Transverse colon (tissue), 4 donors: ENCODE results near the gene ABCA4. TPM values are rescaled to one million over a fixed set of nuclear protein-coding genes. Genes with fewer than 3 reads are reported as not detected.

Source experiments
- DNase-seq: peaks from one replicate; pipeline ENCODE4 v3.0.0-alpha.2; 2019
- H3K27ac ChIP-seq, 4 donors: fragments of 200-600 bp; sonication (generic); 2 replicates each; pipeline ENCODE4 v1.5.1; 2016 to 2018; ENCODE audit warnings: inconsistent platforms in 4 of 4
- H3K27me3 ChIP-seq: fragments of 200-600 bp; sonication (generic); 2 replicates; pipeline ENCODE4 v1.5.1; 2017; ENCODE audit warnings: inconsistent platforms
- H3K36me3 ChIP-seq, 4 donors: fragments of 200-600 bp; sonication (generic); 2 replicates each; pipeline ENCODE4 v1.5.1; 2017 to 2019; ENCODE audit warnings: inconsistent platforms in 4 of 4
- H3K4me1 ChIP-seq, 4 donors: fragments of 200-600 bp; sonication (generic); 2 replicates each; pipeline ENCODE4 v1.5.1; 2017 to 2020; ENCODE audit warnings: inconsistent platforms in 4 of 4
- H3K4me3 ChIP-seq, 4 donors: fragments of 200-600 bp; sonication (generic); 1 replicate in 1 of 4; 2 replicates in 3 of 4; pipeline versions ENCODE4 v1.5.1 to v1.6.1; 2017 to 2019; ENCODE audit warnings: inconsistent platforms in 4 of 4
- H3K9me3 ChIP-seq, 2 donors: fragments of 200-600 bp; sonication (generic); 2 replicates each; pipeline ENCODE4 v1.5.1; 2017 to 2019; ENCODE audit warnings: inconsistent platforms in 2 of 2
- EP300 ChIP-seq: sonication (generic); formaldehyde crosslinking; IDR thresholded peaks from one replicate; pipeline ENCODE4 v1.6.1; 2017; ENCODE audit warnings: antibody characterized with exemption, low read depth
- POLR2A ChIP-seq: fragments of 450-650 bp; IDR thresholded peaks from one replicate; pipeline ENCODE4 v1.6.1; 2016; ENCODE audit warnings: antibody characterized with exemption, mild to moderate bottlenecking, moderate library complexity
- POLR2AphosphoS5 ChIP-seq, 3 donors: sonication (generic); formaldehyde crosslinking; IDR thresholded peaks; one replicate each; pipeline ENCODE4 v1.6.1; 2016; ENCODE audit warnings: antibody characterized with exemption in 3 of 3
- WGBS, 2 donors: methylation state at CpG; one replicate each; pipeline ENCODE4 v1.1.5; 2018; ENCODE audit warnings: low coverage in 1 of 2; 5-methylcytosine and 5-hydroxymethylcytosine counted together
- in situ Hi-C, 4 donors: fragments of 200-750 bp; cut with MboI; loops; one replicate each; pipeline versions ENCODE4 v1.15.0 to v1.15.1; 2017; ENCODE audit warnings: low sequenced_read_pairs in 3 of 4, low pct_ligation_motif_present in 1 of 4, low pct_unique_long_range_greater_than_20kb in 1 of 4
- intact Hi-C: fragments of 100-400 bp; cut with DNase I; formaldehyde crosslinking; loops from one replicate; pipeline ENCODE4 v1.15.1; 2023; ENCODE audit warnings: low total_unique reads
- total RNA-seq, 4 donors: library from RNA; depleted of rRNA; stranded (reverse); fragments of >200 nt; gene quantifications; one replicate each; pipeline ENCODE4 v1.1.0, GENCODE V29; 2016
- TF ChIP-seq, protein P1 (sequence below), 5 experiments: fragments of 200-600 bp in 3 of 5; fragments of 450-650 bp in 2 of 5; sonication (generic) in 3 of 5; IDR thresholded peaks; 1 replicate in 2 of 5; 2 replicates in 3 of 5; pipeline ENCODE4 v1.5.1; 2016 to 2017; ENCODE audit warnings: antibody characterized with exemption in 5 of 5, inconsistent platforms in 3 of 5, mild to moderate bottlenecking in 2 of 5, moderate library complexity in 1 of 5

ABCA4 gene
- total RNA-seq, 4 donors from 2014 or later: 0.16 to 0.55 TPM; not detected in 2

- H3K9me3 ChIP-seq: no peaks in the 10 kb centered on the region
- intact Hi-C loops (no loop called here), in situ Hi-C loops (no loop called here)
- H3K27me3 ChIP-seq: no peaks in the 10 kb centered on the region
- no peak for DNase-seq
- H3K4me1 ChIP-seq: peaks cover 0 to 38% (median 13%) of the 10 kb centered on the region in 4 donors
- H3K36me3 ChIP-seq: no peaks in the 10 kb centered on the region
- no peak overlapping the region for H3K4me3 ChIP-seq
- 89 to 93% methylated on average over 4 of the region's 4 CpGs for WGBS, 2 donors
- peak overlapping the region; percentile 68 to 81 (median 74) for H3K27ac ChIP-seq
- no peak for TF ChIP-seq EP300
- TF ChIP-seq, protein P1, sequence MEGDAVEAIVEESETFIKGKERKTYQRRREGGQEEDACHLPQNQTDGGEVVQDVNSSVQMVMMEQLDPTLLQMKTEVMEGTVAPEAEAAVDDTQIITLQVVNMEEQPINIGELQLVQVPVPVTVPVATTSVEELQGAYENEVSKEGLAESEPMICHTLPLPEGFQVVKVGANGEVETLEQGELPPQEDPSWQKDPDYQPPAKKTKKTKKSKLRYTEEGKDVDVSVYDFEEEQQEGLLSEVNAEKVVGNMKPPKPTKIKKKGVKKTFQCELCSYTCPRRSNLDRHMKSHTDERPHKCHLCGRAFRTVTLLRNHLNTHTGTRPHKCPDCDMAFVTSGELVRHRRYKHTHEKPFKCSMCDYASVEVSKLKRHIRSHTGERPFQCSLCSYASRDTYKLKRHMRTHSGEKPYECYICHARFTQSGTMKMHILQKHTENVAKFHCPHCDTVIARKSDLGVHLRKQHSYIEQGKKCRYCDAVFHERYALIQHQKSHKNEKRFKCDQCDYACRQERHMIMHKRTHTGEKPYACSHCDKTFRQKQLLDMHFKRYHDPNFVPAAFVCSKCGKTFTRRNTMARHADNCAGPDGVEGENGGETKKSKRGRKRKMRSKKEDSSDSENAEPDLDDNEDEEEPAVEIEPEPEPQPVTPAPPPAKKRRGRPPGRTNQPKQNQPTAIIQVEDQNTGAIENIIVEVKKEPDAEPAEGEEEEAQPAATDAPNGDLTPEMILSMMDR (IDR thresholded peaks at IDR 0.05): no peak
- no peak for TF ChIP-seq POLR2A
These were observed 27.6 kb downstream of the ABCA4 start for GRCh38 chr1:94093396-94093795.

GRCh38 chr1:94092210-94092613 is 28.7 kb downstream of the ABCA4 start:
- H3K27ac ChIP-seq: peak overlapping the region; percentile 23 to 71 (median 56)
- H3K4me3 ChIP-seq: no peak overlapping the region
- intact Hi-C loops: no loop called here
- no peaks in the 10 kb centered on the region for H3K27me3 ChIP-seq
- in situ Hi-C loops: no loop called here
- no peaks in the 10 kb centered on the region for H3K36me3 ChIP-seq
- 49 to 63% methylated on average over 2 to 4 of the region's 4 CpGs for WGBS, 2 donors
- H3K9me3 ChIP-seq: no peaks in the 10 kb centered on the region
- H3K4me1 ChIP-seq: peaks cover 0 to 38% (median 13%) of the 10 kb centered on the region in 4 donors
- DNase-seq: no peak
- TF ChIP-seq POLR2A (no peak), POLR2AphosphoS5 (IDR thresholded peaks at IDR 0.05) (no peak), EP300 (no peak)
- TF ChIP-seq, protein P1 (IDR thresholded peaks at IDR 0.05): no peak

DNA sequence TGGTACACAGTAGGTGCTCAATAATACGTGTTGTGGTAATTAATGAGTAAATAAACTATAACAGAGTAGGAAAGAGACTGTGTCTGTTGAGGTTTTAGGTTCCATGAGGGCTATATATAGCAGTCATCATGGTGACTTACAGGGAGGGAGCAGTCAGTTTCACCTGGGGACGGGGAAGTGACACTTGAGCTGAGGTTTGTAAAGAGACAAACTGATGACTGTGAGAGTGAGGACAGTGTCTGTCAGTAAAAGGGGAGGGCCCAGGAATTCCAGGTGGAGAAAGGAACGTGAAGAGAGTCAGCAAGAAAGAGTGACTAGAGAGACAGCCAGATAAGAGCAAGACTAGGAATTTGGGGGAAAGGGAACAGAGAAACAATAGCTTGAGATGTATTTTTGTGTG is 30.2 kb downstream of the ABCA4 start:
- H3K9me3 ChIP-seq: no peaks in the 10 kb centered on the region
- no peak for DNase-seq
- H3K27me3 ChIP-seq: no peaks in the 10 kb centered on the region
- TF ChIP-seq, protein P1 (IDR thresholded peaks at IDR 0.05): no peak
- no peak for TF ChIP-seq EP300
- no peak for TF ChIP-seq POLR2A
- TF ChIP-seq POLR2AphosphoS5 (IDR thresholded peaks at IDR 0.05): no peak
- H3K4me3 ChIP-seq: no peak overlapping the region
- intact Hi-C loops (no loop called here), in situ Hi-C loops (no loop called here)
- H3K4me1 ChIP-seq: peaks cover 0 to 31% (median 12%) of the 10 kb centered on the region in 4 donors
- no peaks in the 10 kb centered on the region for H3K36me3 ChIP-seq
- WGBS, 2 donors: 59 to 67% methylated on average over 3 of the region's 3 CpGs
- H3K27ac ChIP-seq: no peak overlapping the region

DNA sequence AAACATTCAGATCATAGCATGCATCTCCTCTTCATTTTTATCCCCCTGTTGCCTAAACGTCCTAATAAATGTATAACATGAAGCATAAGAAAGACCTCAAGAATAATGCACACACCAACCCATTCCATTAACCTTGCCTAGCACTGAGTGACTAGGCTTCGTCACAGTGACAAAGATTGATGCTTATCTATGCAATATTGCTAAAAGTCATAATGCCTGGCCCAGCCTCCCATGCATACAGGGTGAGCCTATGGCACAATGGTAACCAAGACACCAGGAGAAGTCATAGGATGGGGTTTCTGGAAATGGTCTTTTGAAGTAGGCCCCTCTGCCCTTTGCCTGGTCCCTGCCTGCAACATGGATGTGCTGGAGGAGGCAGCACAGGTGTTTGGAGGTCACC is 33.8 kb downstream of the ABCA4 start:
- Histone ChIP-seq H3K36me3 (no peaks in the 10 kb centered on the region), H3K9me3 (no peaks in the 10 kb centered on the region), H3K27me3 (no peaks in the 10 kb centered on the region), H3K4me1 (no peaks in the 10 kb centered on the region), H3K27ac (no peak overlapping the region), H3K4me3 (no peak overlapping the region)
- 74 to 80% methylated on average over 1 to 2 of the region's 2 CpGs for WGBS, 2 donors
- TF ChIP-seq POLR2A: no peak
- no peak for TF ChIP-seq POLR2AphosphoS5 (IDR thresholded peaks at IDR 0.05)
- TF ChIP-seq, protein P1 (IDR thresholded peaks at IDR 0.05): no peak
- intact Hi-C loops (no loop called here), in situ Hi-C loops (no loop called here)
- DNase-seq: no peak
